B cell (primary cell): ENCODE data around the gene HOXA4.

Source experiments
- EZH2 ChIP-seq: IDR thresholded peaks from 2 replicates; pipeline ENCODE4 v1.6.1; 2012; ENCODE audit warnings: borderline replicate concordance, low read depth, mild to moderate bottlenecking, moderate library complexity, low read length; ENCODE audit not compliant: insufficient read depth, poor library complexity, severe bottlenecking
- TF ChIP-seq, protein P1 (sequence below): fragments of 200-600 bp; IDR thresholded peaks from one replicate; pipeline ENCODE4 v1.8.0; 2022; ENCODE audit warnings: antibody characterized with exemption, mild to moderate bottlenecking

DNA sequence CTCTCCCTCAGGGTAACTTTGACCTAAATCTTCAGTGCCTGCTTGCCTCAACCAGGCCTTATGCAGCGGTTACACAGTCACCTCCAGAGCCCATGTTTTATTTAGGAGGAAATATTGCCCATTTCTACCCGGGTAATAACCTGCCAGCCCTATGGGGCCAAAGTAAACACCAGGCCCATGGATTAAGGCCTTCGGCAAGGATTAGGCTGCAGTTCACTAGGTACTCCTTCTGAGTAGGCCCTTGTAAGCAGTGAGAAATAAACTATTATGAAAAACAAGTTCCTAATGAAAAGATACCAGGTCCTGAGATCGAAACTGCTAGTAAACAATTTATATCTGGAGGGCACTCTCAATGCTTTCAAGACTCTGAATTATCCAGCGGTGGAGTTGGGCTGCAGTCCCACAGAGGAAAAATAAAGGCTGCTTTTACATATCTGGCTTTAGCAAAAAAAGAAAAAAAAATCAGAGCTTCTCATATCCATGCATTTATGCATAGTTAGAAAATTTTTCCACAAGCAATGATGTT lies 47.3 kb upstream of the HOXA4 start:
- TF ChIP-seq, protein P1, sequence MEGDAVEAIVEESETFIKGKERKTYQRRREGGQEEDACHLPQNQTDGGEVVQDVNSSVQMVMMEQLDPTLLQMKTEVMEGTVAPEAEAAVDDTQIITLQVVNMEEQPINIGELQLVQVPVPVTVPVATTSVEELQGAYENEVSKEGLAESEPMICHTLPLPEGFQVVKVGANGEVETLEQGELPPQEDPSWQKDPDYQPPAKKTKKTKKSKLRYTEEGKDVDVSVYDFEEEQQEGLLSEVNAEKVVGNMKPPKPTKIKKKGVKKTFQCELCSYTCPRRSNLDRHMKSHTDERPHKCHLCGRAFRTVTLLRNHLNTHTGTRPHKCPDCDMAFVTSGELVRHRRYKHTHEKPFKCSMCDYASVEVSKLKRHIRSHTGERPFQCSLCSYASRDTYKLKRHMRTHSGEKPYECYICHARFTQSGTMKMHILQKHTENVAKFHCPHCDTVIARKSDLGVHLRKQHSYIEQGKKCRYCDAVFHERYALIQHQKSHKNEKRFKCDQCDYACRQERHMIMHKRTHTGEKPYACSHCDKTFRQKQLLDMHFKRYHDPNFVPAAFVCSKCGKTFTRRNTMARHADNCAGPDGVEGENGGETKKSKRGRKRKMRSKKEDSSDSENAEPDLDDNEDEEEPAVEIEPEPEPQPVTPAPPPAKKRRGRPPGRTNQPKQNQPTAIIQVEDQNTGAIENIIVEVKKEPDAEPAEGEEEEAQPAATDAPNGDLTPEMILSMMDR, result no peak
- no peak for TF ChIP-seq EZH2
